Right lobe of liver (tissue), 4 donors: ENCODE data around the gene CUEDC2.

ENCODE experiments used
- POLR2A ChIP-seq: fragments of 450-650 bp; IDR thresholded peaks from one replicate; pipeline ENCODE4 v1.6.1; 2017; ENCODE audit warnings: antibody characterized with exemption, mild to moderate bottlenecking
- TF ChIP-seq, protein P1 (sequence below), 4 donors: fragments of 200-600 bp in 3 of 4; fragments of 450-650 bp in 1 of 4; IDR thresholded peaks; one replicate each; pipeline versions ENCODE4 v1.5.1 to v1.8.0; 2016 to 2022; ENCODE audit warnings: antibody characterized with exemption in 4 of 4, mild to moderate bottlenecking in 2 of 4
- donor health status: DM: no; HTN: no; CAD: no.
- donor health status: DM: no; HTN: no; CAD: no.
- donor health status: DM: no; HTN: yes; CAD: no.

- TF ChIP-seq, protein P1, sequence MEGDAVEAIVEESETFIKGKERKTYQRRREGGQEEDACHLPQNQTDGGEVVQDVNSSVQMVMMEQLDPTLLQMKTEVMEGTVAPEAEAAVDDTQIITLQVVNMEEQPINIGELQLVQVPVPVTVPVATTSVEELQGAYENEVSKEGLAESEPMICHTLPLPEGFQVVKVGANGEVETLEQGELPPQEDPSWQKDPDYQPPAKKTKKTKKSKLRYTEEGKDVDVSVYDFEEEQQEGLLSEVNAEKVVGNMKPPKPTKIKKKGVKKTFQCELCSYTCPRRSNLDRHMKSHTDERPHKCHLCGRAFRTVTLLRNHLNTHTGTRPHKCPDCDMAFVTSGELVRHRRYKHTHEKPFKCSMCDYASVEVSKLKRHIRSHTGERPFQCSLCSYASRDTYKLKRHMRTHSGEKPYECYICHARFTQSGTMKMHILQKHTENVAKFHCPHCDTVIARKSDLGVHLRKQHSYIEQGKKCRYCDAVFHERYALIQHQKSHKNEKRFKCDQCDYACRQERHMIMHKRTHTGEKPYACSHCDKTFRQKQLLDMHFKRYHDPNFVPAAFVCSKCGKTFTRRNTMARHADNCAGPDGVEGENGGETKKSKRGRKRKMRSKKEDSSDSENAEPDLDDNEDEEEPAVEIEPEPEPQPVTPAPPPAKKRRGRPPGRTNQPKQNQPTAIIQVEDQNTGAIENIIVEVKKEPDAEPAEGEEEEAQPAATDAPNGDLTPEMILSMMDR (IDR thresholded peaks at IDR 0.05): no peak
- no peak for TF ChIP-seq POLR2A
Observed at GRCh38 chr10:102414749-102415148, 17.6 kb downstream of the CUEDC2 start.
